Measurements from ENCODE around the gene PKD1.

PKD1 gene

DNA sequence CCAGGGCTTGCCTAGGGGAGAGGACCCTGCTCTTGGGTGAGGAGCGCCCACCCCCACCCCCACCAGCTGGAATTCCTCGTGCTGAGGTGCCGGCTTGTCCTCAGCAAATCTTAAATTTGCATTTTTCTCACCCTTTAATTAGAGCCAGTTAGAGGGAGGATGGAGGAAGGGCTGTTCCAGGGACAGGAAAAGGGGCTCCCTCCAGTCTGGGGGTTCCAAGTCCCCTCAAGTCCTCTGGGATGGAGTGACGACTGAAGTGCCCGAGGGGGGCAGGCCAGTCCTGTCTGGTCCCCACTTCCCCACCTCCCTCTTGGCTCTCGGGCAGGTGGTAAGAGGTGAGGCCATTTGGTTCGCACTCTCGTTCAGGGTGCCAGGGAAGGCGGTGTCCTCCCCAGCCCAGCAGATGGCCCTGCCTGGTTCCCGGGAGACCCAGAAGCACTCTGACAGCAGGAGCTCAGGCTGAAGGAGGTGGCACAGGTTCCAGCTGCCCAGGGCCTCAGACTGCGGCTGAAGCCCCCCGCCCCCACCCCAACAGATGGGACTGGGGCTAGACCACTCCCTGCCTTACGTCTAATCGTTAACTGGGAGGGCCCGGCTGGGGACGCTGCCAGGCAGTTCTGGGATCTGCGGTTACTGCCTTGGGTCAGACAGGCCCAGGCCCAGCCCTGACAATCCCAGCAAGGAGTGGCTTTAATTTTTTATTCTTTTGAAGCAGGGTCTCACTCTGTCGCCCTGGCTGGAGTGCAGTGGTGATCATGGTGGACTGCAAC is 14.9 kb upstream of the PKD1 start:
- TF ChIP-seq, protein P1, sequence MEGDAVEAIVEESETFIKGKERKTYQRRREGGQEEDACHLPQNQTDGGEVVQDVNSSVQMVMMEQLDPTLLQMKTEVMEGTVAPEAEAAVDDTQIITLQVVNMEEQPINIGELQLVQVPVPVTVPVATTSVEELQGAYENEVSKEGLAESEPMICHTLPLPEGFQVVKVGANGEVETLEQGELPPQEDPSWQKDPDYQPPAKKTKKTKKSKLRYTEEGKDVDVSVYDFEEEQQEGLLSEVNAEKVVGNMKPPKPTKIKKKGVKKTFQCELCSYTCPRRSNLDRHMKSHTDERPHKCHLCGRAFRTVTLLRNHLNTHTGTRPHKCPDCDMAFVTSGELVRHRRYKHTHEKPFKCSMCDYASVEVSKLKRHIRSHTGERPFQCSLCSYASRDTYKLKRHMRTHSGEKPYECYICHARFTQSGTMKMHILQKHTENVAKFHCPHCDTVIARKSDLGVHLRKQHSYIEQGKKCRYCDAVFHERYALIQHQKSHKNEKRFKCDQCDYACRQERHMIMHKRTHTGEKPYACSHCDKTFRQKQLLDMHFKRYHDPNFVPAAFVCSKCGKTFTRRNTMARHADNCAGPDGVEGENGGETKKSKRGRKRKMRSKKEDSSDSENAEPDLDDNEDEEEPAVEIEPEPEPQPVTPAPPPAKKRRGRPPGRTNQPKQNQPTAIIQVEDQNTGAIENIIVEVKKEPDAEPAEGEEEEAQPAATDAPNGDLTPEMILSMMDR (IDR thresholded peaks at IDR 0.05; ENCODE audit: insufficient read depth, missing control alignments), result no peak
- DNase-seq (ENCODE audit: insufficient read length, low spot score) (peak; percentile 90), FAIRE-seq (no peak)

DNA sequence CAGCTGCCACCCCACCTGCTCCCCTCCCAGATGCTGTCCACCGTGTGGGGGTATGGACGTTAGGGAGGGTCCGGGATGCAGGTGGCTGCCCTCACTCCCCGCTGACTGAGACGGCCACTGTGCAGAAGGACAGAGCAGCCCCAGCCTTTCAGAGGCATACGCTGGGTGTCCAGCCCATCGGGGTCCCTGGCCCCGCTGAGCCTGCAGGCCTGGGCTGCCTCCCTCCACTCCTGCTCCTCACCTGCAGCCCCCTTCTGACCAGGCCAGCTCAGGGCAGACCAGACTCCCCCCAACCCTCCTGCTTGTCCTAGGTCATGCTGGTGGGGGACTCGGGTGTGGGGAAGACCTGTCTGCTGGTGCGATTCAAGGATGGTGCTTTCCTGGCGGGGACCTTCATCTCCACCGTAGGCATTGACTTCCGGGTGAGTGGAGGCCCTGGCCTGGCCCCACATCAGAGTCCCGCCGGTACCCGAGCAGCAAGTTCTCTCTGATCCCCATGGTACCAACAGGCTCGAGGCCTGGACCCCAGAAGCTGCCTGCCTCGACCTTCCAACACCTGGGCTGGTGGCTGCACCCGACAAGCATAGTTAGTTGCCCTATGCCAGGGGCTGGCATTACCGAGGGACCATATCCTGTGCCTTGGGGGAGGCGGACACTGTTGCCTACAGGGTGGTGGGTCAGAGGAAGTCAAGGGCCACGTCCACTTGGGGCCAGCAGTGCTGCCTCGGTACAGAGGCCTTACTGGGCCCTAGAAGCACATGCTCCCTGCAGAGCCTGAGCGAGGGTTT is 14.1 kb upstream of the PKD1 start:
- no peak for FAIRE-seq
- DNase-seq (ENCODE audit: insufficient read length, low spot score), result no peak
- TF ChIP-seq, protein P1 (IDR thresholded peaks at IDR 0.05; ENCODE audit: insufficient read depth, missing control alignments), result no peak

DNA sequence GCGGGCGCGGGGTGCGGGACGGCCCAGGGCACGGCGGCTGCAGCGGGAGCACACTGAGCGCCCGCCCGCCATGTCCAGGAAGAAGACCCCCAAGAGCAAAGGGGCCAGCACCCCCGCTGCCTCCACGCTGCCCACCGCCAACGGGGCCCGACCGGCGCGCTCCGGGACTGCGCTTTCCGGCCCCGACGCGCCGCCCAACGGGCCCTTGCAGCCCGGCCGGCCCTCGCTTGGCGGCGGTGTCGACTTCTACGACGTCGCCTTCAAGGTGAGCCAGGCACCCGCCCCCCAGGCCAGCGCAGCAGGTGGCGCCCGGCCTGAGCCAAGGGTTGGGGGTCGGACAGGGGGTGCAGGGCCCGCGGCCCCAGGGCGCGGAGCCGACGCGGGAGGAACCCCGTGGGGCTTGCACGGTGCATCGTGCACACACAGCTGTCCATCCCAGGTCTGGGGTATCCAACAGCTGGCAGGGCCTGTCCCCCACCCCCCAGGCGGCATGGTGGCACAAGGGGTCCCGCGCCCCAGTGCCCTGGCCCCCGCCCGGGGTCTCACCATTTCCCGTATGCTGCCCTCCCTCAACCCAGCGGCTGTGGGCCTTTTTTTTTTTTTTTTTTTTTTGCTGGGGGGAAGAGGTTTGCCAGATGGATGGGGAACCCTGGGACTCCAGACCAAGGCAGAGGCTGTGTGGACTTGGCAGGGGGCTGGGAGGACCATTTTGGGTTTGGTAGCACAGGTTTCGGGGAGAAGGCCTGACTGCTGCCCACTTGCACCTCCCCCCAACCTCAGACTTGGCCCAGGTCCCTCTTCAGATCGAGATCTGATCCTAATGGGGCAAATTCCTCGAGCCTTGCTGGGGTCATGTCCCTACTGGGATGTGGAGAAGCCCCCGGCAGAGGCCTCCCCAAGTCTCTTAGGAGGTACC is 13.3 kb upstream of the PKD1 start:
- TF ChIP-seq, protein P1 (IDR thresholded peaks at IDR 0.05; ENCODE audit: insufficient read depth, missing control alignments), result no peak
- DNase-seq (ENCODE audit: insufficient read length, low spot score) (no peak), FAIRE-seq (no peak)

DNA sequence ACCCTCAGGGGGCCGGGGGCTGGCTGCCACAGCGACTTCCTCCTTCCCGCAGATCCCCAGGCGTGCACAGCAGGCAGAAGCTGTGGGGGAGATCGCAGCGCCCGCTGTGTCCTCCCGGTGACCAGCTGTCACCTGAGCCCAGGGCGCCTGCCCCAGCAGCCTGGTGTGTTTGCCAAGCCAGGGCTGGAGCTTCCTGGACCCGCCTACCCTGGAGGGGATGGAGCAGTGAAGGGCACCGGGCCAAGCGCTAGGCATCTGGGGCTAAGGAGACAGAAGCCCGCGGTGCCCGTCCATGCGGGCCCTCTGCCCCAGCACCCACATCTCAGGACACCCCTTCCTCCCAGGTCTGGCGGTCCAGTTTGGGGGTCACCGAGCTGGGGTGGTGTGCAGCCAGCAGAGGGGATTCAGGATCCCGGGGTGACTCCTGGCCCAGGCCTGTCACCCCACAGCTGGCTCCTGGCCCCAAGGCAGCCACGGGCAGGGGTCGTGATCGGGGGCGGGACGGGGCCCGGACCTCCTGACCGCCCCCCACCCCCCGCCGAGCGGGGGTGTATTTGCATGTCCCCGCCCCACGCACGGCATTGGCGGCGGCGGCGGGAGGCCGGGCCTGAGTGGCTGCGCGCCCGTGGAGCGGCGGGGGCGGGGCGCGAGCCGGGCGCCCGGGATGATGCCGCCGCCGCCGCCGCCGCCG is 12.4 kb upstream of the PKD1 start, which contains the start of gene RAB26:
RAB26 (plus strand) TSS at position 645 of the 691 bp plus-strand sequence. CDS start 159 bp downstream, outside the sequence.
- FAIRE-seq (no peak), DNase-seq (ENCODE audit: insufficient read length, low spot score) (peak; percentile 75)
- TF ChIP-seq, protein P1 (IDR thresholded peaks at IDR 0.05; ENCODE audit: insufficient read depth, missing control alignments), result no peak

DNA sequence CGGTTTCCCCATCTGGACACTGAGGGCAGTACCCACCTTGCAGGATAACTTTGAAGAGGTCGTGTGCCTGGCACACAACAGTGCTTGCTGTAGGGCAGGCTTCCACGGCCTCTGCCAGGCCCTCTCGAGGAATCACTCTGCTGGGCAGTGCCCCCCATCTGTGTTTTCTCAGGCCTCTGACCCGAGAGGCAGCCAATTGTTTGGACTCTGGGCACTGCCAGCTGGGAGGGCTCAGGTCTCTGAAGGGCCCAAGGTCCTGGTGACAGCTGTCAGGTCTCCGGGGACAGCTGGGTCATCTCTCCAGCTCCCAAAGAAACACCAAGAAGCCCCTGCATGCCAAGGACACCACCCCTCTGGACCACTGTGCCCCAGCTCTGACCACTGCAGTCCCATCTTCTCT is 11.7 kb upstream of the PKD1 start:
- FAIRE-seq (no peak), DNase-seq (ENCODE audit: insufficient read length, low spot score) (no peak)
- TF ChIP-seq, protein P1 (IDR thresholded peaks at IDR 0.05; ENCODE audit: insufficient read depth, missing control alignments), result no peak

DNA sequence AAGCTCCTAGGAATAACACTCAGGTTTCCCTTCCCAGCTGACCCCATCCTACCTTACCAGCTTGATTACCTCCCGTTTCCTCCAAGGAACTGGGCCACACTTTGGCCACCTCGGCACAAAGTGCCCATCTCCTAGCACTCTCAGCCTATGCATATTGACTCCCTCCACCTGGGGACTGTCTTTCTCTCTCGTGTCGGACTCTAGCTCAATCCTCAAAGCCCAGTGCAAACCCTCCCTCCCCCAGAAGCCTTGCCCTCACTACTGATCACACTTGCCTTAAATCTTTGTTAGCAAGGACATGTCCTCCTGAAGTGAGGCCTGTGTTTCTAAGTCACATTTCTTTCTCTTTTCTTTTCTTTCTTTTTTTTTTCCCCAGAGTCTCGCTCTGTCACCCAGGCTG is 10.1 kb upstream of the PKD1 start:
- no peak for DNase-seq (ENCODE audit: insufficient read length, low spot score)
- no peak for FAIRE-seq
- TF ChIP-seq, protein P1 (IDR thresholded peaks at IDR 0.05; ENCODE audit: insufficient read depth, missing control alignments), result no peak

All from D721Med (cell line).